K562 (cell line): ENCODE measurements around the gene RPUSD2. TPM values are rescaled to one million over a fixed set of nuclear protein-coding genes. Genes with fewer than 3 reads are reported as not detected.

Source experiments
- ATAC-seq: fragments of 200-7000 bp; cut with Tn5 transposase; 3 replicates; pipeline ENCODE4 v1.9.1; 2020; ENCODE audit warnings: moderate library complexity
- BruUV-seq: library from RNA; stranded (reverse); fragments of 400-500 nt; replicated peaks from 2 replicates; lab custom pipeline; 2021; lab: Mats Ljungman, UMichigan
- CTCF ChIA-PET: fragments of 300-600 bp; formaldehyde crosslinking; extraction: SDS; loops from one replicate; lab custom pipeline; 2021; ENCODE audit warnings: low intra/inter-chr PET ratio; lab: Yijun Ruan, JAX
- POLR2A ChIA-PET: fragments of 300-600, 350-650 bp; sonication (Branson Sonifier 250); formaldehyde crosslinking; extraction: SDS; loops from one replicate; lab custom pipeline; 2021; ENCODE audit warnings: antibody characterized with exemption, inconsistent platforms; lab: Yijun Ruan, JAX
- DNase-seq, 4 experiments: peaks; one replicate each; pipeline versions ENCODE4 v3.0.0 to v3.0.0-alpha.2; 2011 to 2018; ENCODE audit warnings: low spot score in 3 of 4, mixed read lengths in 3 of 4; ENCODE audit errors: extremely low read depth in 1 of 4
- FAIRE-seq: peaks from 2 replicates; lab custom pipeline; 2011; peaks lifted over from hg19 to GRCh38; lab: Jason Lieb, UNC
- H2AFZ ChIP-seq: 2 replicates; pipeline ENCODE4 v1.6.0; 2011; ENCODE audit warnings: low read depth, low read length, control low read depth, inconsistent platforms
- H3K27ac ChIP-seq: fragments of 200-600 bp; 3 replicates; pipeline ENCODE4 v1.8.0; 2011; ENCODE audit warnings: low read depth, mild to moderate bottlenecking, control low read depth, inconsistent platforms, low read length, moderate library complexity, mixed read lengths; ENCODE audit errors: extremely low read depth
- H3K27me3 ChIP-seq, 2 experiments: fragments of 300-600 bp in 1 of 2; 2 replicates in 1 of 2; 3 replicates in 1 of 2; pipeline versions ENCODE4 v1.6.0 to v1.8.0; 2011; ENCODE audit warnings: inconsistent platforms in 2 of 2, low read length in 2 of 2, mild to moderate bottlenecking in 1 of 2, mixed read lengths in 1 of 2, moderate library complexity in 1 of 2; ENCODE audit not compliant: control insufficient read depth in 2 of 2, insufficient read depth in 2 of 2
- H3K36me3 ChIP-seq: fragments of 300-600 bp; 3 replicates; pipeline ENCODE4 v1.8.0; 2011; ENCODE audit warnings: mild to moderate bottlenecking, low read length, inconsistent platforms; ENCODE audit not compliant: control insufficient read depth, insufficient read depth
- H3K4me1 ChIP-seq, 2 experiments: fragments of 200-600 bp in 1 of 2; replicated peaks in 1 of 2; 2 replicates in 1 of 2; 3 replicates in 1 of 2; pipeline versions ENCODE4 v1.5.1 to v1.8.0; 2011; ENCODE audit warnings: inconsistent platforms in 2 of 2, low read length in 2 of 2, mild to moderate bottlenecking in 1 of 2, mixed read lengths in 1 of 2, moderate library complexity in 1 of 2; ENCODE audit not compliant: control insufficient read depth in 2 of 2, insufficient read depth in 2 of 2
- H3K4me2 ChIP-seq: 2 replicates; pipeline ENCODE4 v1.6.1; 2011; ENCODE audit warnings: low read length, control low read depth, inconsistent platforms, mixed read lengths; ENCODE audit not compliant: insufficient read depth
- H3K4me3 ChIP-seq: fragments of 200-600 bp; sonication (generic), shearing (Covaris generic); 2 replicates; pipeline ENCODE4 v1.5.1; 2016; ENCODE audit warnings: control low read depth, inconsistent platforms
- H3K79me2 ChIP-seq: fragments of 200-600 bp; 3 replicates; pipeline ENCODE4 v1.8.0; 2011; ENCODE audit warnings: low read length, inconsistent platforms; ENCODE audit not compliant: control insufficient read depth, insufficient read depth
- H3K9ac ChIP-seq, 2 experiments: 2 replicates each; pipeline versions ENCODE4 v1.6.0 to v1.6.1; 2011; ENCODE audit warnings: low read depth in 2 of 2, low read length in 2 of 2, control low read depth in 1 of 2, inconsistent platforms in 1 of 2, mild to moderate bottlenecking in 1 of 2, mixed read lengths in 1 of 2; ENCODE audit not compliant: insufficient read depth in 1 of 2
- H3K9me1 ChIP-seq: one replicate; pipeline ENCODE4 v1.6.0; 2011; ENCODE audit warnings: inconsistent platforms, mild to moderate bottlenecking, low read length, moderate library complexity; ENCODE audit not compliant: control insufficient read depth, insufficient read depth
- H3K9me3 ChIP-seq: replicated peaks from 2 replicates; pipeline ENCODE4 v1.5.1; 2011; ENCODE audit warnings: low read depth, low read length, inconsistent platforms; ENCODE audit not compliant: control insufficient read depth, insufficient read depth
- H4K20me1 ChIP-seq: replicated peaks from 2 replicates; pipeline ENCODE4 v1.6.1; 2011; ENCODE audit warnings: low read length, inconsistent platforms, mixed read lengths; ENCODE audit not compliant: control insufficient read depth, insufficient read depth
- NFYB ChIP-seq: IDR thresholded peaks from 2 replicates; pipeline ENCODE4 v1.6.1; 2011; ENCODE audit warnings: mild to moderate bottlenecking, moderate library complexity; ENCODE audit not compliant: insufficient read length; ENCODE audit errors: extremely low read depth
- RAD21 ChIP-seq, 2 experiments: fragments of 250-450 bp in 1 of 2; fragments of 450-650 bp in 1 of 2; sonication (Bioruptor Pico) in 1 of 2; formaldehyde crosslinking in 1 of 2; IDR thresholded peaks in 1 of 2; conservative IDR thresholded peaks in 1 of 2; 2 replicates each; pipeline versions ENCODE4 v1.4.0 to v1.8.0; 2020 to 2022; ENCODE audit warnings: mild to moderate bottlenecking in 2 of 2, moderate library complexity in 1 of 2
- WGBS: fragments of 100-300 bp; shearing (Covaris generic); methylation state at CpG from one replicate; pipeline ENCODE4 v1.1.6; 2016; ENCODE audit warnings: low coverage, mixed read lengths; ENCODE audit not compliant: insufficient coverage; ENCODE audit errors: missing lambda C conversion rate; 5-methylcytosine and 5-hydroxymethylcytosine counted together
- in situ Hi-C: fragments of 300-500 bp; cut with MboI; formaldehyde crosslinking; loops from 4 replicates; pipeline ENCODE4 v1.15.0; 2018; ENCODE audit warnings: inconsistent platforms, mixed read lengths
- intact Hi-C: fragments of 100-400 bp; cut with micrococcal nuclease; formaldehyde crosslinking; loops from 2 replicates; pipeline ENCODE4 v1.14.2; 2022
- polyA plus RNA-seq, 8 experiments: library from polyadenylated mRNA; depleted of rRNA in 4 of 8; stranded (reverse) in 5 of 8; unstranded in 3 of 8; fragments of >200 nt; fragmentation: Nextera tagmentation in 2 of 8; fragmentation: Illumina TruSeq in 1 of 8; extraction: Ambion mirVana in 2 of 8; extraction: Trizol in 1 of 8; gene quantifications; 2 replicates each; pipeline versions ENCODE4 v1.2.1 to v1.2.3, GENCODE V29; 2011 to 2014; ENCODE audit warnings: inconsistent platforms in 1 of 8, missing spikeins in 1 of 8
- total RNA-seq, 7 experiments: library from RNA; depleted of rRNA in 6 of 7; stranded (reverse); fragments of >200 nt in 6 of 7; fragmentation: Illumina TruSeq in 2 of 7; extraction: Trizol in 2 of 7; gene quantifications; 2 replicates each; pipeline versions ENCODE4 v1.2.1 to v1.2.3, GENCODE V29; 2011 to 2021; ENCODE audit warnings: low replicate concordance in 1 of 7
- TF ChIP-seq, protein P1 (sequence below), 3 experiments: IDR thresholded peaks in 2 of 3; conservative IDR thresholded peaks in 1 of 3; 2 replicates each; pipeline ENCODE4 v1.5.1; 2011 to 2012; ENCODE audit warnings: low read length in 3 of 3, mild to moderate bottlenecking in 3 of 3, control low read depth in 2 of 3, improper control_type of control experiment in 1 of 3, inconsistent platforms in 1 of 3, low read depth in 1 of 3, mixed read lengths in 1 of 3, moderate library complexity in 1 of 3; ENCODE audit not compliant: insufficient read depth in 2 of 3

The RPUSD2 gene
- total and polyA plus RNA-seq, 9 of the 15 experiments (the other 6 are each of a cell fraction or from before 2014, with no cell fraction given): 3.7 to 30.2 (median 14.3) TPM

DNA sequence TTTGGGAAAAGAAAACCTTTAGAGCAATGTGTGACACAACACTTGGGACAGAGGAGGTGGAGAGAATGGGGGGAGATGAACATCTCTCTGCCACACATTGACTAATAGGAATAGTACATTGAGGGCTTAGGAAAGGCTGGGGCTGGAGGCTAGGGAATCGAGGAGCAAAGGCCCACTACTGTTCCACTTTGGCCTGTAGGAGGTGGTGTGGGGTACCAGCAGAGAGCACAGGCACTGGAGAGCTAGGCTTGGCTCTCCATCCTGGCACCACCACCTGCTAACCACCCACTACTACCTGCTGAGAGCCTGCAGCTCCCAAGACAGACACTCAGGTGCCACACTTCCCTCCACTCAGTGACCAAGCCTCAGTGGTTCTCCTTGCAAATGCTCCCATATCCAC is 23.6 kb upstream of the RPUSD2 start:
- intact Hi-C loops: no loop called here
- in situ Hi-C loops: no loop called here
- no peaks in the 10 kb centered on the region; the same call in 1 of the 2 replicates for H4K20me1 ChIP-seq
- no peak overlapping the region for H3K9ac ChIP-seq
- H3K27me3 ChIP-seq: no peaks in the 10 kb centered on the region
- H2AFZ ChIP-seq: no peak overlapping the region
- no peak overlapping the region for H3K4me3 ChIP-seq
- POLR2A ChIA-PET: interaction anchor here (0.7 to 1.5 kb wide), 2 partner anchors 14 to 193 kb away, joined by 4 read pairs; no protein-coding TSS in a partner anchor
- ATAC-seq: peak; percentile 77
- H3K79me2 ChIP-seq: no peaks in the 10 kb centered on the region
- H3K9me1 ChIP-seq: no peaks in the 10 kb centered on the region
- TF ChIP-seq NFYB (no peak), RAD21 (CRISPR knock-in tag; conservative IDR thresholded peaks at IDR 0.05 in 1 of 2, IDR thresholded peaks at IDR 0.05 in 1 of 2) (peak in 1 of 2 experiments; percentile 17; a peak in 1 of 4 replicates)
- TF ChIP-seq, protein P1, sequence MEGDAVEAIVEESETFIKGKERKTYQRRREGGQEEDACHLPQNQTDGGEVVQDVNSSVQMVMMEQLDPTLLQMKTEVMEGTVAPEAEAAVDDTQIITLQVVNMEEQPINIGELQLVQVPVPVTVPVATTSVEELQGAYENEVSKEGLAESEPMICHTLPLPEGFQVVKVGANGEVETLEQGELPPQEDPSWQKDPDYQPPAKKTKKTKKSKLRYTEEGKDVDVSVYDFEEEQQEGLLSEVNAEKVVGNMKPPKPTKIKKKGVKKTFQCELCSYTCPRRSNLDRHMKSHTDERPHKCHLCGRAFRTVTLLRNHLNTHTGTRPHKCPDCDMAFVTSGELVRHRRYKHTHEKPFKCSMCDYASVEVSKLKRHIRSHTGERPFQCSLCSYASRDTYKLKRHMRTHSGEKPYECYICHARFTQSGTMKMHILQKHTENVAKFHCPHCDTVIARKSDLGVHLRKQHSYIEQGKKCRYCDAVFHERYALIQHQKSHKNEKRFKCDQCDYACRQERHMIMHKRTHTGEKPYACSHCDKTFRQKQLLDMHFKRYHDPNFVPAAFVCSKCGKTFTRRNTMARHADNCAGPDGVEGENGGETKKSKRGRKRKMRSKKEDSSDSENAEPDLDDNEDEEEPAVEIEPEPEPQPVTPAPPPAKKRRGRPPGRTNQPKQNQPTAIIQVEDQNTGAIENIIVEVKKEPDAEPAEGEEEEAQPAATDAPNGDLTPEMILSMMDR (IDR thresholded peaks at IDR 0.05 in 2 of 3, conservative IDR thresholded peaks at IDR 0.05 in 1 of 3; ENCODE audit: insufficient read depth in 2 of 3, low read depth in 1 of 3, low read length in 3 of 3): peak; percentile 38 to 51 (median 40); a peak in 4 of 6 replicates
- TF ChIP-seq, all 486 proteins: peak for 2
- Histone ChIP-seq H3K4me1 (peaks cover 3 to 14% of the 10 kb centered on the region in 2 experiments; a peak in 3 of 5 replicates), H3K4me2 (no peak overlapping the region), H3K27ac (no peak overlapping the region), H3K36me3 (peaks cover 28% of the 10 kb centered on the region; the same call in 2 of the 3 replicates), H3K9me3 (no peaks in the 10 kb centered on the region)
- DNase-seq: peak in 3 of 4 experiments; percentile 29 to 44 (median 31)
- WGBS: 8% methylated on average over 1 of the region's 1 CpG
- CTCF ChIA-PET: no interaction called here
- peak; percentile 37 for FAIRE-seq
- BruUV-seq: no TSS peak
